Trophoblast cell (in vitro differentiated cells and primary cell): ENCODE results near the gene HAPLN3.

ENCODE experiments used
- DNase-seq, 2 donors: peaks; one replicate each; pipeline ENCODE4 v3.0.0-alpha.2; 2016
- H2AFZ ChIP-seq: 2 replicates; pipeline ENCODE4 v1.6.1; 2013; ENCODE audit warnings: low read length, moderate library complexity, mild to moderate bottlenecking; ENCODE audit not compliant: insufficient read depth, poor library complexity
- H2AK5ac ChIP-seq: 2 replicates; pipeline ENCODE4 v1.6.1; 2013; ENCODE audit warnings: mild to moderate bottlenecking, low read length
- H2BK120ac ChIP-seq: 2 replicates; pipeline ENCODE4 v1.6.1; 2013; ENCODE audit warnings: low read length, mild to moderate bottlenecking, moderate library complexity; ENCODE audit not compliant: insufficient read depth, poor library complexity
- H2BK12ac ChIP-seq: 2 replicates; pipeline ENCODE4 v1.6.1; 2013; ENCODE audit warnings: mild to moderate bottlenecking, low read length, moderate library complexity
- H2BK5ac ChIP-seq: 2 replicates; pipeline ENCODE4 v1.6.1; 2013; ENCODE audit warnings: low read length, low read depth, moderate library complexity, mild to moderate bottlenecking; ENCODE audit not compliant: poor library complexity
- H3K14ac ChIP-seq: 2 replicates; pipeline ENCODE4 v1.6.1; 2013; ENCODE audit warnings: mild to moderate bottlenecking, low read length
- H3K18ac ChIP-seq: 2 replicates; pipeline ENCODE4 v1.6.1; 2013; ENCODE audit warnings: mild to moderate bottlenecking, low read length
- H3K23ac ChIP-seq: 2 replicates; pipeline ENCODE4 v1.6.1; 2013; ENCODE audit warnings: low read length
- H3K27ac ChIP-seq: 2 replicates; pipeline ENCODE4 v1.5.1; 2013; ENCODE audit warnings: low read depth, mild to moderate bottlenecking, inconsistent platforms, low read length, moderate library complexity
- H3K27me3 ChIP-seq: 2 replicates; pipeline ENCODE4 v1.6.1; 2013; ENCODE audit warnings: inconsistent platforms, mild to moderate bottlenecking, low read length, moderate library complexity; ENCODE audit not compliant: insufficient read depth
- H3K36me3 ChIP-seq, 2 experiments: 1 replicate in 1 of 2; 2 replicates in 1 of 2; pipeline ENCODE4 v1.6.1; 2013; ENCODE audit warnings: low read length in 2 of 2, mild to moderate bottlenecking in 2 of 2, moderate library complexity in 1 of 2; ENCODE audit not compliant: insufficient read depth in 2 of 2, control insufficient read depth in 1 of 2
- H3K4ac ChIP-seq: 2 replicates; pipeline ENCODE4 v1.6.1; 2013; ENCODE audit warnings: low read depth, mild to moderate bottlenecking, low read length, moderate library complexity
- H3K4me1 ChIP-seq, 2 experiments: 1 replicate in 1 of 2; 2 replicates in 1 of 2; pipeline ENCODE4 v1.6.1; 2013; ENCODE audit warnings: low read length in 2 of 2, mild to moderate bottlenecking in 2 of 2, moderate library complexity in 1 of 2; ENCODE audit not compliant: insufficient read depth in 2 of 2, control insufficient read depth in 1 of 2
- H3K4me2 ChIP-seq: 2 replicates; pipeline ENCODE4 v1.6.1; 2013; ENCODE audit warnings: inconsistent platforms, mild to moderate bottlenecking, low read length, moderate library complexity
- H3K4me3 ChIP-seq: 2 replicates; pipeline ENCODE4 v1.5.1; 2013; ENCODE audit warnings: mild to moderate bottlenecking, low read depth, low read length, inconsistent platforms
- H3K79me1 ChIP-seq: one replicate; pipeline ENCODE4 v1.6.1; 2013; ENCODE audit warnings: low read length
- H3K79me2 ChIP-seq: 2 replicates; pipeline ENCODE4 v1.6.1; 2013; ENCODE audit warnings: low read length, mild to moderate bottlenecking; ENCODE audit not compliant: control insufficient read depth, insufficient read depth, poor library complexity
- H3K9ac ChIP-seq: 2 replicates; pipeline ENCODE4 v1.6.1; 2013; ENCODE audit warnings: mild to moderate bottlenecking, low read length
- H3K9me3 ChIP-seq: 2 replicates; pipeline ENCODE4 v1.6.1; 2013; ENCODE audit warnings: low read depth, mild to moderate bottlenecking, control low read depth, inconsistent platforms, low read length; ENCODE audit not compliant: insufficient read depth
- H4K12ac ChIP-seq: 2 replicates; pipeline ENCODE4 v1.6.1; 2013; ENCODE audit warnings: low read depth, mild to moderate bottlenecking, low read length, moderate library complexity
- H4K8ac ChIP-seq: 2 replicates; pipeline ENCODE4 v1.6.1; 2013; ENCODE audit warnings: low read depth, mild to moderate bottlenecking, low read length, moderate library complexity
- H4K91ac ChIP-seq: one replicate; pipeline ENCODE4 v1.6.1; 2013; ENCODE audit warnings: low read depth, mild to moderate bottlenecking, low read length, moderate library complexity
- WGBS: extraction: QIAGEN DNeasy Blood & Tissue Kit; methylation state at CpG from one replicate; pipeline ENCODE4 v1.1.7; 2013; ENCODE audit warnings: missing lambda C conversion rate; ENCODE audit not compliant: insufficient read length, insufficient coverage; ENCODE audit errors: extremely low coverage; 5-methylcytosine and 5-hydroxymethylcytosine counted together

The HAPLN3 gene

DNA sequence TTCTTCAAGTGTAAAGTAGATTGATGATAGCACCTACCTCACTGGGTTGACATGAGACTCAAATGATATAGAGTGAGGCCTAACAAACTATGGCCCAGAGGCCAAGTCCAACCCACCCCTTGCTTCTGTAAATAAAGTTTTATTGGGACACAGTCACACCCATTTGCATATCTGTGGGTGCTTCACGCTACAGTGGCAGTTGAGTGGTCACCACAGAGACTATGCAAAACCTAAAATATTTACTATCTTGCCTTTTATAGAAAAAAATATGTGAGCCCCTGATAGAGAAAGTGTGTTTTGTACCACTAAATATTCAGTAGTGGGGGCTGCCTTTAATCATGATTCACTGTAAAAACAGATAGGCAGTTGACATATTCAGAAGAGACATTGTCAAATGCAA, 54.1 kb downstream of the HAPLN3 start:
- Histone ChIP-seq H2BK12ac (no peak overlapping the region), H3K36me3 (peaks cover 11 to 26% of the 10 kb centered on the region in 2 experiments), H3K4me1 (no peaks in the 10 kb centered on the region), H4K12ac (no peak overlapping the region), H4K91ac (no peak overlapping the region), H3K9me3 (no peaks in the 10 kb centered on the region), H2AK5ac (no peak overlapping the region), H3K14ac (no peak overlapping the region), H2BK120ac (no peak overlapping the region), H3K27me3 (no peaks in the 10 kb centered on the region), H3K79me1 (no peaks in the 10 kb centered on the region), H4K8ac (no peak overlapping the region), H3K18ac (no peak overlapping the region), H3K9ac (no peak overlapping the region), H3K4me2 (no peak overlapping the region), H3K4me3 (no peak overlapping the region), H2BK5ac (no peak overlapping the region), H3K27ac (no peak overlapping the region), H3K4ac (no peak overlapping the region), H2AFZ (no peak overlapping the region), H3K79me2 (no peaks in the 10 kb centered on the region), H3K23ac (no peak overlapping the region)
- no peak for DNase-seq
- no CpG with 5 or more reads among the region's 1 CpG for WGBS

DNA sequence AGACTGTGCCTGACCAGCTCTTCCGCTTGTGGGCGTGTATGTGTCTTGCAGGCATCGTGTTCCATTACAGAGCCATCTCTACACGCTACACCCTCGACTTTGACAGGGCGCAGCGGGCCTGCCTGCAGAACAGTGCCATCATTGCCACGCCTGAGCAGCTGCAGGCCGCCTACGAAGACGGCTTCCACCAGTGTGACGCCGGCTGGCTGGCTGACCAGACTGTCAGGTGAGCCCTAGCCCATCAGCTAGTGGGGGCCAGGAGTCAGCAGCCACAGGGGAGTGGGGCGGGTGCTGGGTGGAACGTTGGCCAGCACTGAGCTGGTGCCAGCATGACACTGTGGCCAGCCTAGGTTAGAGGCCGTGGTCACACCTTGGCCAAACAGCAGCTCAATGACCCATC, 55.4 kb downstream of the HAPLN3 start:
- Histone ChIP-seq H2BK12ac (no peak overlapping the region), H3K27me3 (no peaks in the 10 kb centered on the region), H3K23ac (no peak overlapping the region), H3K79me1 (no peaks in the 10 kb centered on the region), H2BK120ac (no peak overlapping the region), H2BK5ac (no peak overlapping the region), H2AK5ac (no peak overlapping the region), H3K36me3 (peaks cover 7 to 20% of the 10 kb centered on the region in 2 experiments), H3K9me3 (no peaks in the 10 kb centered on the region), H3K18ac (no peak overlapping the region), H3K14ac (no peak overlapping the region), H3K27ac (no peak overlapping the region), H2AFZ (no peak overlapping the region), H3K9ac (no peak overlapping the region), H3K4me3 (no peak overlapping the region), H3K4me1 (no peaks in the 10 kb centered on the region), H4K12ac (no peak overlapping the region), H3K4me2 (no peak overlapping the region), H4K91ac (no peak overlapping the region), H3K4ac (no peak overlapping the region), H3K79me2 (no peaks in the 10 kb centered on the region), H4K8ac (no peak overlapping the region)
- WGBS: no CpG with 5 or more reads among the region's 16 CpGs
- no peak for DNase-seq

DNA sequence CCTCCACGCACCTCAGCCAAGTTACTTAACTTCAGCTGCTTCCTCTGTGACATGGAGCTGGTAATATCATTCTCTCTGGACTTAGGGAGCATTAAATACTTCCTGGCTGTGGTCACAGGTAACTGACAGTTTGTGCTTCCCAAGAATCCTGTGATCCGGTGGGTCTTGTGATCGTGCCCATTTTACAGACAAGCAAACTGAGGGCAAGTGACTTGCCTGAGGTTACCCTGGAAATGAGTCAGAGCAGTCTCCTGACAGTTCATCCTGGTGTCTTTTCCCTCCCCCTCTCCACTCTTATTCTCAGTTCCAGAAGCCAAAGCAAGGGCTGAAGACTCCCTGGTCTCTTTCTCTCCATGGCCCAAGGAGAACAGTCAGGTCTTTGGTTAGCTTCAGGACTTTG, 56.2 kb downstream of the HAPLN3 start:
- H3K18ac ChIP-seq: no peak overlapping the region

DNA sequence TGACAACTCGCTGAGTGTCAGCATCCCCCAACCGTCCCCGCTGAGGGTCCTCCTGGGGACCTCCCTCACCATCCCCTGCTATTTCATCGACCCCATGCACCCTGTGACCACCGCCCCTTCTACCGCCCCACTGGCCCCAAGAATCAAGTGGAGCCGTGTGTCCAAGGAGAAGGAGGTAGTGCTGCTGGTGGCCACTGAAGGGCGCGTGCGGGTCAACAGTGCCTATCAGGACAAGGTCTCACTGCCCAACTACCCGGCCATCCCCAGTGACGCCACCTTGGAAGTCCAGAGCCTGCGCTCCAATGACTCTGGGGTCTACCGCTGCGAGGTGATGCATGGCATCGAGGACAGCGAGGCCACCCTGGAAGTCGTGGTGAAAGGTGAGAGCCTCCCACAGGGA, 56.7 kb downstream of the HAPLN3 start:
- Histone ChIP-seq H3K79me2 (no peaks in the 10 kb centered on the region), H3K9ac (no peak overlapping the region), H2BK120ac (no peak overlapping the region), H3K4me2 (no peak overlapping the region), H2AK5ac (no peak overlapping the region), H3K4me1 (peaks cover 9 to 11% of the 10 kb centered on the region in 2 experiments), H2AFZ (no peak overlapping the region), H3K4me3 (no peak overlapping the region), H3K27me3 (no peaks in the 10 kb centered on the region), H3K4ac (no peak overlapping the region), H4K12ac (no peak overlapping the region), H3K36me3 (peaks cover 7 to 20% of the 10 kb centered on the region in 2 experiments), H3K23ac (no peak overlapping the region), H2BK12ac (no peak overlapping the region), H3K14ac (no peak overlapping the region), H3K9me3 (no peaks in the 10 kb centered on the region), H2BK5ac (no peak overlapping the region), H4K8ac (no peak overlapping the region), H3K18ac (no peak overlapping the region), H4K91ac (no peak overlapping the region), H3K27ac (no peak overlapping the region), H3K79me1 (peaks cover 8% of the 10 kb centered on the region)
- DNase-seq: peak in 1 of 2 donors; percentile 52
- no CpG with 5 or more reads among the region's 18 CpGs for WGBS

More for the DNA sequence above, 56.2 kb downstream of the HAPLN3 start:
- Histone ChIP-seq H3K27me3 (no peaks in the 10 kb centered on the region), H3K79me2 (no peaks in the 10 kb centered on the region), H2AK5ac (no peak overlapping the region), H3K14ac (no peak overlapping the region), H3K9ac (no peak overlapping the region), H4K12ac (no peak overlapping the region), H4K8ac (no peak overlapping the region), H3K9me3 (no peaks in the 10 kb centered on the region), H3K4me3 (no peak overlapping the region), H3K4ac (no peak overlapping the region), H3K4me1 (peaks cover 5 to 6% of the 10 kb centered on the region in 2 experiments), H3K79me1 (peaks cover 6% of the 10 kb centered on the region), H2BK5ac (no peak overlapping the region), H2BK12ac (no peak overlapping the region), H3K23ac (no peak overlapping the region), H3K4me2 (no peak overlapping the region), H2BK120ac (no peak overlapping the region), H3K36me3 (peaks cover 7 to 20% of the 10 kb centered on the region in 2 experiments), H2AFZ (no peak overlapping the region), H4K91ac (no peak overlapping the region), H3K27ac (no peak overlapping the region)
- no CpG with 5 or more reads among the region's 3 CpGs for WGBS
- DNase-seq: peak in 1 of 2 donors; percentile 1
